Left hindlimb (tissue), 1 donor: ENCODE measurements around the gene DTNB.
"Not testable (repeated sequence)": the region's sequence is repeated elsewhere in the genome, so short reads cannot be mapped to it uniquely, and the experiment has no call there.

Source experiments
- DNase-seq: peaks from one replicate; pipeline ENCODE4 v3.0.0-alpha.2; 2018

Gene DTNB

DNA sequence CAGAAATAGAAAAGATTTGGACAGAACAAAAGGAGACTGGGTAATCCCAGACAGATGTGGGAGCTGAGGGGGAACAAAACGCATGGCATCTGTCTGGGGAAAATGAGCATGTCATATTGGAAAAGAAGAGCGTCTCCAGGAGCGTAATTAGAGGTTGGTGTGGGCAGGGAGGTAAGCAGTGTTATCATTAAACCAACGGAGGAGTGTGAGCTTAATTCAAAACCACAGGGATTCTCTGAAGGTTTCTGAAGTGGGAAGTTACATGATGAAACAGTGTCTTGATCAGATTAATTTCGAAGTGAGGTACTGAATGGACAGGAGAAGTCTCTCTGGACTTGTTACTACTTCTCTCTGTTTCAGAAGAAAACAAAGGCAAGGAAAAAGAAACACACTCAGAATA, 53.3 kb downstream of the DTNB start:
- DNase-seq, result no peak

DNA sequence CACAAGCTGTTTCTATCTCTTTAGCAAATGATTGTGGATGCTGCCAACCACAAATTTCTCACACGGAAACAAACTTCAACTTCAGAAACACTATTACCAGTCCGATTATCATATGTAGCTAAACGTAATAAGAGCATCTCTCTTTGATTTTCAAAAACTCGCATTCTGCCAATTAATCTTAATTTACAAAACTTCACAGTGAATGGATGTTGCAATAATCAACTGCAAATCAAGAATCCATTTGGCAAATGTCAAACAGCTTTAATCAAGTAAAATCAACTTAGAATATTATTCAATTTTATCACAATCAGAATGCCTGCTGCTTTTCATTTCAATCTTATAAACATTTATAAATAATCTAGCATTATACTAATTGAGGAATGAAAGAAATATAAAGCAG, 54.2 kb downstream of the DTNB start:
- DNase-seq, result no peak

DNA sequence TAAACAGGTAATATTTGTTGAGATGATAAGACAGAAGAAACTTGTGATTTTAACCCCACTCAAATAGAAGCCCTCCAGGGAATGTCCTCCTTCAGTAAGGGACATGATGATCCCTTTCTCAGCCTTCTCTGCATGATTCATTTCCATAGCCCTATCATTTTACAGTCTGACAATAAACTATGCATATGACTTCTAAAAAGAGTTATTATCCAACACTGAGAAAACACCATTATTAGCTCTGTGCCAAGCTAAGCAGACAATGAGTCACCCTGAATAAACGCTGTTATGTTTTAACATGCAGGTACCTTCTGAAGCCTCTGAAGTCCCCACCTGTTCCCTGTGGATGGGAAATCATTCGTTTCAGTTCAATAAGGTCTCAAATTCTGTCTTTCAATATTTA, 54.7 kb downstream of the DTNB start:
- no peak for DNase-seq

DNA sequence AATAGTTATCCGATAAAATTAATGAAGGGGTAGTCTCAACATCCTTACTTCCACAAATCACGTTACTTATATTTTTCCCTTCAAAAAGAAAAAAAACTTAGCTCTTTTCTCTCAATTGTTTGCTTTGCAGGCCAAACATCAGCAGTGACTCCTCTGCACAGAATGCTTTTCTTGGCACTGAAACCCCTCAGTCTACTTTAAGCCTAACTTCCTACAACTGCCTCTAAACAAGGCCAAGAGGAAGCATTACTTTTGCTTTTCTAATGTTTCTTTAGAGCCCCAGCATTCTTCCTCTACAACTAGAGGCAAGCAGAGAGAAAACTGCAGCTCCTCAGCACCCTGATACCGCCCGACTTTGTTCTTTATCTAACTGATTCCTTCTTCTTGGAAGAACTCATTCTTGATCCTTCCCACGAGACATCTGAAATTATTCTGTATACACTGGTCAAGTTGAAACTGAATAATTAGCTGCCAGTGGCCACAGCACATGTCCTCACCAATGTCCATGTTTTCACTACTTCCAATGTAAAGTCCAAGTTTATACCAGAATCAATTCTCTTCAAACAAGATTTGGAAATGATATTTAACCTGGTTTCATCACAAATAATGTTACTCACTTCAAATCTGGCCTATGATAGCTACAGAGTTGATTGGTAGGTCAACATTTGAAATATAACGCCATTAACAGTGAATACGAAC, 55.3 kb downstream of the DTNB start:
- no peak for DNase-seq

DNA sequence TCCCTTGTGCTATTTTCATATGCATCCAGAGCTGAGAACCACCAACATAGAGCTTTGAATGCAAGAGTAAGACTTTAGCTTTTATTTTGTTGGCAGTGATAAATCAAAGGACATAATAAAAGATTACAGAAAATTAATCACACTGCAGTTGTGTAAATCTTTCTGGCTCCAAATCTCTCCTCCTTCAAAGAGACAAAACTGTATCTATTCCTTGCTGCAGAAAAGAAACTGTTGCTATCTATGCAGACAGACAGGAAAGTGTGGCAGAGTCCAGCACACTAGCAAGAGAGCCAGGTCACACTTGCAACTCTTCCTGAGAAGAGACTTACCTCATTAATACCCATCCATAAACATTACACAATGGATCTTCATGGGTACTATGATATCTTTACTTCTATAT, 57.5 kb downstream of the DTNB start:
- no peak for DNase-seq

DNA sequence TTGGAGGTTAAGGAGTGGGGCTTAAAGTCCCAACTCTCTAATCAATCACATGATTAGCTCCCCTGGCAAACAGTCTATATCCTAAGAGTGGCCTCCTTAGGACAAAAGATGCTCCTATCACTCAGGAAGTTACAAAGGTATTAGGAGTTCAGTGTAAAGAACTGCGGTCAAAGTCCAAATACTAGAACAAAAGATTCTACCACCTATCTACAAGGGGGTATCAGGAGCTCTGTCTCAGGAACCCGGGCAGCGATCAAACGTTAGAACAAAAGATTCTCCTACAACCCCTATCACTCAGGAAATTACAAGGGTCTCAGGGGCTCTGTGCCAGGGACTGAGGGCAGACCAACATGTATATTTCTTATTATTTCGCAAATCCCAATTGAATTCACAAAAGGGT, 58.0 kb downstream of the DTNB start:
- no peak for DNase-seq

DNA sequence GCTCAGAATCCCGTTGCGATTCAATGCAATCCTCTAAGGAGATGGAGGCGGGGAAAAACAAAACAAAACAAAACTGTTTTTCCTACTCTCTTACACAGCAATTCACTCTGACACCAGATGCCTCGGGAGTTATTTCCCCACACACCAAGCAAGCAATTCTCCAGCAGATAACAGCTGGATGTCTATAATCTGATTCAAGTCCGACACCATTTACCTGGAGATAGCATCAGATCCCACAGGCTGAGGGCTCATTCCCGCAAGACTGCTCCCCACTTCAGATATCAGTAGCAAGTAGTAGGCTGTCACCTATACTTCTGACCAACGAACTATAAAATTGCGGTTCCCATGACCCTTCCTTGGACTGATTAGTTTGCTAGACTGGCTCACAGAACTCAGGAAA, 58.7 kb downstream of the DTNB start:
- DNase-seq, result no peak

DNA sequence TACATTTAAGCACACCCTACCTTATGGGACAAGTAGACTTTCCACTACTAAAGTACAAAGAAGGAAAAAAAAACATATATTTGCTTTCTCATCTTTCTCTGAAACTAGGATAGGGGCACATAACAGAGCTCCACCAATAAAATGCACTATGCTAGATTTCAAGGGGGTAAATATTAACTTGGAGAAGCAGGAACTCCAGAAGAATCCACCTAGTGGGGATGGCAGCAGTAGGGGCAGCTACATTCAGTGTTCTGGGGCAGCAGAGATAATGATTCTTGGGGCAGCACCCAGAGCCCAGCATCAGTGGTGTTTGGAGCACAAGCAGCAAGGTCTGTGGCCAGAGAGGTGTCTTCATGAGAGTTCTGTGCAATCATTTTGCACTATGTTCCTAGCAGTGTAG, 64.7 kb downstream of the DTNB start:
- DNase-seq, result no peak

DNA sequence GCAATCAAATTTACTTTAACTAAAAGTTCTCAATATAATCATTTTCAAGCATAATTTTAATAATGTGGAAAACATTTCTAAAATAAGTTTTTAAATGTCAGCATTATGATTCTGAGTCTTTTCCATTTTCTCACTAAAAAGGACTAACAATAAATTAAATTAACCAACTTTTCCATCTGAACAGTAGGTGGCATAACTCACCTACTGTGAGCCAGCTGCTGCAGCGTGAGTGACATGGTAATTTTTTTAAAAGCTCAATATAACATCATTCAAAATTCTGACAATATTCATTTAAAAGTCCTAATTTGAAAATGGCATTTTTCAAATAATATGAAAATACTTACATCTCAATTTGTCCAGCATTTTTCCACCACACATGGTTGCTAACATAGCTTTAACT, 66.5 kb downstream of the DTNB start:
- DNase-seq, result no peak

DNA sequence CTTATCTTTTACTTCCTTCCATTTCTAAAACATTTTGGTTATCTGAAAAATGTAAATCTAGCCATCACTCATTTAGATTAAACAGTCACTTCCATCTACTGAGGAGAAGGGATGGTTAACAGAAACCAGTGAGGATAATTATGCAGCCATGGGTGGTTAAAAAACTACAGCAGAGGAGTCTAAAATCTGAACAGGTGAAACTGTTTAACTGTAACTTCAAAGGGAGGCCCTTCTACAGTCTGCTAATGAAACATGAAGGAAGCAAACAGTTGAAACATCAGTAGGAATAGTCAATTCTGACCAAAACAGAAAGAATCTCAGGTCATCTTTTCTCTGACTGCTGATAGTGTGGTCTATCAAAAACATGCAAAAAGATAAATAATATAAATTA, 71.0 kb downstream of the DTNB start:
- no peak for DNase-seq

DNA sequence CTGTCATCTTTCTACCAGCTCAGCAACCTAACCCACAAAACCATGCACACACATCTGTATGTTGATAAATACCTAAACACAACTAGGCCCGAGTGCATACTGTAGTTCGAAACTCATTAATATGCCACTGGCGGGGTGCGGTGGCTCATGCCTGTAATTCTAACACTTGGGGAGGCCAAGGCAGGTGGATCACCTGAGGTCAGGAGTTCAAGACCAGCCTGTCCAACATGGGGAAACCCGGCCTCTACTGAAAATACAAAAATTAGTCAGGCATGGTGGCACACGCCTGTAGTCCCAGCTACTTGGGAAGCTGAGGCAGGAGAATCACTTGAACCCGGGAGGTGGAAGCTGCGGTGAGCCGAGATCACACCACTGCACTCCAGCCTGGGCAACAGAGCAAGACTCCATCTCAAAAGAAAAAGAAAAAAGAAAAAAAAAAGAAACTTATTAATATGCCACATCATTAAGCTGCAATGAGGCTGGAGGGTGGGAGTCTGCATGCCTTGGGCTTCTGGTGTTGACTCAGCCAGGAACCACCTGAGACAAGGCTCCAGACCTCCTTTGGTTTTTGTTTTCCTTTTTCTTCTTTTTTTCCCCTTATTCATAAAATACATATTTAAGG, 71.6 kb downstream of the DTNB start:
- DNase-seq, result not testable (repeated sequence)

DNA sequence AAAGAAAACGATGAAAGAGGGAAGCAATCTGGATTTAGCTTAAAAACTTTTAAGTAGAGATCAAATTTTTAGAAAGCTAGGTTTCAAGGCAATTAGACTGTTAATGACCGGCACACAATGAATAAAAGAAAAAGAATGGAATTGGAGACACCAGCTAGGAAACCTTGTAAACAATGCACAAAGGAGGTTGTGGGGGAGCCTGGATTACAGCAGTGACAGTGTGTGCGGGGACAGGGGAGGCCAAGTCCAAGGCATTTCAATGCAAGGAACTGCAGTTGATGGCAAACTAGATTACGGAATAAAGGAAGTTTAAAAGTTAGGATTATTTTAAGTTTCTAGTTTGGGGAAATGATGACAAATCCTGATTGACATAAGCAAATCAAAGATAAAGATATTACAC, 74.5 kb downstream of the DTNB start:
- DNase-seq, result no peak

DNA sequence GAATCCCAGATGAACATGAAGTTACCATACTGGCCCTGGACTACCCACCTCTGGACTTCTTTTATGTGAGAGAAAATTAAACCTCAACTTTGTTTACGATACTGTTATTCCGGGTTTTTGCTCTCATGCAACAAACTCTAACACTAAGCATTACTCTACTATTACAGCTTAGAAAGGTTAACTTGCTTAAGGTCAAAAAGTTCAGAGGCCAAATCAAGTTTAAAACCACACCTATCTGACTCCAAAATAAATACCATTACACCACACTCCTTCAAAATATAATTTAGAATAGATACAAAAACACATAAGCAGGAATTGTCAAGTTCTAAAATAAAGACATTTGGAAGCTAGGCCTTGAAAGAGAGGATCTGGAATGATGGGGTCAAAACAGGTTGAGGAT, 75.0 kb downstream of the DTNB start:
- no peak for DNase-seq

DNA sequence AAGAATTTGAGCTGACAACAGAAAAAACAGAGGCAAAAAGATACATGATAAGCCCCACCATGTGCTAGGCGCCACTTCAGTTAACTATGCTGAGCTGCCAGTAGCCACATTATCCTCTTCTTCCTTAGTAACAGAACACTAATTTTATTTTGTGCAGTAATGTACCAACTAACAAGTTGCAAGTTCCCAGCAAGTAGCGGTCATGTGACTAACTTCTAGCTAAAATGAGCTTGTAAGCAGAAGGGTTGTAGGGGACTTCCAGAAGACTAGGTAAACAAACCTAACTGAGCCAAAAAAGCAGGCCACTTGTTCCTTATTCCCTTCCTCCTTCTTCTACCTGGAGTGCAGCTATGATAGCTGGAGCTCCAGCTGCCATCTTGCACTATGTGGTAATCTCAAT, 75.5 kb downstream of the DTNB start:
- DNase-seq, result no peak

DNA sequence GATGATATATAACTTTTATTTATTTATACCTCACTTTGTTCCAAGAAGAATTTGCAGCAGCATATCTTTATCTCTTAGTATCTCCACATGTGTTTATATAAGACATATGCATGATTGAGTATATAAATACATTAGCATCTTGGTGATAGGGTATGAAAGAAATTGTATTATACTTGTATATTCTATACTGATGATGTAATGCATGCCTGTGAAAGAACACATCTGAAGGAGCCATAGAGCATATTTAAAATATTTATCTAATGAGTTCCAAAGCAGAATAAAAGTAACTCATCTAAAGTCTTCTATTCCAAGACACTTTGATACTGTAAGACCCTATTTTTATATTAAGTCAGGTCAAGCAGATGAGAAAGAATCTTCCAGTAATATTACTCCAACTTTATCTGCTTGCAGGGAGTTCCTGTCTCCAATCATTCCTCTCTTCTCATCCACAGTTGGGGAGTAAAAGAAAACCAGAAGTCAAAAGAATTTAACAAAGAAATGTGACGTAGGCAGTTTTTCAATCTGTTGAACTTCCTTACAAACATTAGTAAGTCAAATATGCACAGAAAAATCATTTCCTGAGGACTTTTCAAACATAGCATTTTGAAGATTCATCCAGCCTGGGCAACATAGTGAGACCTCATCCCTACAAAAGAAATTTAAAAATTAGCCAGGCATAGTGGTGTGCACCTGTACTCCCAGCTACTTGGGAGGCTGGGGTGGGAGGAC, 76.7 kb downstream of the DTNB start:
- no peak for DNase-seq

DNA sequence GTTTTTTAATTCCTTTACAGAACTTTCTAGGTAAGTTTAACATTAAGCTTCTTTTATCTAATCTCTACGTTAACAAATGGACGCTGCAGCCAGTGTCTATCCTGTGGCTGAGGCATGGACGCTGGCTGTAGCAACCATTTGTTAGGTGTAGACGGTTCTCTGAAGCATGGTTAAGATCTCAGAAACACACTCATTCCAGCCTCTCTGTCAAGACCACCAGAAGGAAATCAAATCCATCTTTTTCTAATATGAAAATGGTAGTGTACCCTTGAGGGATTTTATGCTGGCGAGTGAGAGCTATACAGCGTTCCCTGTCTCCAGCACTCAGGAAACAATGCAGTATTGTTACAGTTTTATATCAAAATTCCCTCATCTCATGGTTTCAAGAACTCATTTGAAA, 78.0 kb downstream of the DTNB start:
- no peak for DNase-seq

DNA sequence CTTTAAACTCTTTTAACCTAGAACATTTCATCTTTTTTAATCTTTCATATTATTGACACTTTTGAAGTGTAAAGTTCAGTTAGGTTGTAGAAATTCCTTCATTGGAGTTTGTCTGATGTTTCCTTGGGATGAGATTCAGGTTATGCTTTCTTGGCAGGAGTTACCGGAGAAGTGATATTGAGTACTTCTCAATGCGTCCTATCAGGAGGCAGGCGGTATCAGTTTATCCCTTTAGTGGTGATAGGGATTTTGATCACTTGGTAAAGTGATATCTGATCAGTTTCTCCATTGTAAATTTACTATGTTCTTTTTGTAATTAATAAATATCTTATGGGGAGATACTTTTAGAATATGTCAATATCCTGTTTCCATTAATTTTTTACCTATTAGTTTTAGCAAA, 78.4 kb downstream of the DTNB start:
- DNase-seq, result no peak

DNA sequence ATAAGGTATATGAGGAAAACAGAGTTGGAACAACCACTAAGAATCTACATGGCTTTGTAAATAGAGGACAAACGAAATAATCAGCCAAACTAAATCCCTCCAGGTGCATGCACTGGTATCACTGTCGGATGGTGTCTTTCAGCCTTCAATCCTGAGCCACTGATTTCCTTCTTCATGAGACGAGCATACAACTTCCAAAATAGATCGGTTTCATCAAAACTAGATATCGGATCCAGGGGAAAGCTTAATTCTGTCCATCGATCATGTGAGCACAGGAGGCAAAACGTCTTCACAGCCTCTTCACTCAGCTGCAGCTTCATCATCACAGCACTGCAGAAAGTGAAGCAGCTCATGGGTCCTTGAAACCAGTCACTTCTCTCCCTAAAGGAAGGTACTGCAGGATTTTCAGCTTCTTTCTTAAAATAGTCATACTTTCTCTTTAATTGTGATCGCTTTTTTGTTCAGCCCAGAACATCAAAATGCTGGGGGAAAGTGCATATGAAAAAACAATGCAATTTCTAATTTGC, 80.5 kb downstream of the DTNB start:
- DNase-seq, result no peak

DNA sequence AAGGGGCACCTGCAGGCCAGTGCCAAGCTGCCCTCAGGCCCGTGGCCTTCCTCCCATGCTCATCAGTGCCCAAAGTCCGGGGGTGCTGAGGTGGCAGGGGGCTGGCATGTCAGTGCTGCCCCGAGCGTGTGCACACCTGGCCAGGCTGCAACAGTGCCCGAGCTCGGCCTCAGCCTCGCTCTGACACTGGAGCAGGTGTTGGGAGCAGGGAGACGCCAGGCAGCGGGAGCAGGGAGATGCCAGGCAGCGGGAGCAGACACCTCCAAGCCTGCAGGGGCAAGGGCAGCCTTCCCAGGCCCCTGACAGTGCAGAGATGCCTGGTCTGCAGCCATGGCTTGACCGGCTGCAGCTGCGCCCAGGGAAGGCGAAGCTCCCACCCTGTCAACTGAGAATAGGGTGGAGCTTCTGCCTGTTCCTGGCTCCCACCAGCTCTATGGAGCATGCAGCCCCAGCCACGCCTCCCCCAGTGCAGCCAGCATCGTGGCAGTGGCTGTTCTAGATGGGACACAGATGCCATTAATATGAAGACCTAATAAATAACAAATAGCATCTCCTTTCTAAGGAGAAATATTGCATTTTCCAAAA, 82.4 kb downstream of the DTNB start:
- no peak for DNase-seq

DNA sequence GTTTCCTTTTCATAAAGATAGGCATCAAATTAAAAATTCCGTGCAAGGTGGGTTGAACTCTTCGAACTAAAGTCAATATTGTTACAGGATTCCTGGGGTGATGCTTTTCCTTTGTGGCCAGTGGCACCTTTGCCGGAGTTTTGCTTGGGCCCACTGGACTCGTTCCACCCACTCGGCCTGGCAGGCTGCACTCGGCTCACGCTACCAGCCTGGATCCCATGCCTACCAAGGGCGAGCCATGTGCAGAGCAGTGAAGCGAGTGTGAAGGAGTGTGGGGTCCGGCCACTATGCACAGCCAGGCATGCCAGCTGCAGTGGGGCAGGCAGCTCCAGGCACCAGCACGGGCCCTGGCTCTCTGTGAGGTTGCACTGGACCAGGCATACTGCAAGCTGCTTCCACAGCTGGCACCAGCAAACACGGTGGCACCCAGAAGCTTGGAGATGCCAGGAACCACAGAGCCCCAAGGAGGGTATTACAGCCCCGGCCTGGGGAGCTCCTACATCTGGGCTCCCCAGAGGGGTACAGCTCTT, 83.6 kb downstream of the DTNB start:
- DNase-seq, result no peak

DNA sequence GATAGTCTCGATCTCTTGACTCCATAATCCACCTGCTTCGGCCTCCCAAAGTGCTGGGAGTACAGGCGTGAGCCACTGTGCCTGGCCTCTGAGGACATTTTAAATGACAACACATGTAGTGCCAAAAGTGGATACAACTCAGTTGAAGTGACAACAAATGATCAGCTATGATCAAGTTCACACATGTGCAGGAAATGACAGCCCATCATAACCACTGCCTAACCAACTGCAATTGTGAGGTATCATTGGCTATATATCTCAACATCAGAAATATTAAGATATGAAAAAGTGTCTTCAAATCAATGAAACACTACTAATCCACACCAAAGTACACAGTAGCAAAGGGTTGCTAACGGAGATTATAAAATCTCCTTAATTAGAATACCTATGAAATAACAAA, 84.8 kb downstream of the DTNB start:
- no peak for DNase-seq

DNA sequence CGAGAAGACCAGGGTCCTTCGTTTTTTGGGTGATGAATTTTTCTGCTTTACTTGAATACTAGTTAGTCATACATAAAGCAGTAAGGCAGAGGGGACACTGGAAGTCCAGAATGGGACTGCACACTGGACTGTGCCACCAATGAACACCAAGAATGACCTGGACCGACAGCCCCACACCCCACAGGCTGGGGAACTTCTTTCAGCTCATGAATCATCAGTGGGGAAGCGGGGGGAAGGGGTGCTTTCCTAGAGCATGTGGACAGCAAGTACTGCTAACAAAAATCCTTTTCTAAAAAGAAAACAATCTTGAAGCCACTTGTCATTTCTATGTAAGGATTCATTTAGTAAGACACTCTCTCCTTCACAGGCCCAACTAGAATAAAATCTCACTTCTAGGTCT, 86.0 kb downstream of the DTNB start:
- DNase-seq, result no peak

DNA sequence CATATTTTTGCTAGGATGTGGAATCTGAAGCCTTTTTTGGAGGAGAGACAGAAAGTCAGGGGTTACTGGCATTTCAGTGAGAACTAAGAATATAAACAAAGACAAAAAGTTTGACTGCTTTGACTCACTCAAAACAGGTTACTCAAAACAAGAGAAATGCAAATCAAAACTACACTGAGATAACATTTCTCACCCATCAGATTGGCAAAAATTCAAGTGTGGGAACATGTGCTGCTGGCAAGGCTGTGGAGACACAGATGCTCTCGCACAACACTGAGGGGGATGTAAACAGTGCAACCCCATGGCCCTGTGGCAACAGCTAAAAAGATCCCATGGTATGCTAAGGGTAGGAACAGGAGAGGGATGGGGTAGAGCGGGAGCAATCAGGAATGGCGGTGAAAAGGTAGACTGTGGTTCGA, 86.6 kb downstream of the DTNB start:
- DNase-seq, result no peak

DNA sequence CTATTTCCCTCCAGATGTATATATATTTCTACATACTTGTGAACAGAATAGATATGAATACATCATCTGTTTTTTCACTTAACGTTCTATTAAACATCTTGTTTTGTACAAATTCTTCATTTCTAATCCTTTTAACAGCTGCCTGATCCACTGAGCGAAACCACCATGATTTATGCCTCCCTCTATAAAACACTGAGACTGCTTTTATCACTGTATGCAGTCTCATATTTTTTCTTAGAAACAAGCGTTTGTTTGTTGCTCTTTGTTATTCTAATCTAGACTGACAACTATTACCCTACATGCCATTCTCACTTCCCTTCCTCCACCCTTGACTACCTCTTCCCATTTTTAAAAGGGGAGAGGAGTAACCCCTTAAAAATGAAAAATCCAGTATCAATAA, 88.2 kb downstream of the DTNB start:
- no peak for DNase-seq
